ENCODE measurements around the gene FCRL5.

DNA sequence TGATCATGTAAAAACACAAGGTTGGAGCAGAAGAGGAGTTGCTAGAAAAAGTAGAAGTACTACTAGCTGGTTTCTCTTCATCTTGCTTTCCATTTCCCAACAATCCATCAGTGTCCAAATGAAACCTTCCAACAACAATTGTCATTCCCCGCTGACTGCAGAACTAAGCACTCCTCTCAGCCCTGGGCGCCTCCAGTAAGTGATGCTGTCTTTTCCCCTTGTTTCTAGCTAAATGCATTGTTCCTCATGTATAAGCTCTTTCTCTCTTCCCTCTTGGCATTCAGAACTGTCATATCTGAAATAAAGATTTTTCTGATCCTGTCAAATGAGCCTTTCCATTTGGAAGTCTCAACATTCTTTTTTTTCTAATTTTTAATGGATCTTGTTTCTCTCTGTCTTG is 68.7 kb downstream of the FCRL5 start:
- TF ChIP-seq, protein P1, sequence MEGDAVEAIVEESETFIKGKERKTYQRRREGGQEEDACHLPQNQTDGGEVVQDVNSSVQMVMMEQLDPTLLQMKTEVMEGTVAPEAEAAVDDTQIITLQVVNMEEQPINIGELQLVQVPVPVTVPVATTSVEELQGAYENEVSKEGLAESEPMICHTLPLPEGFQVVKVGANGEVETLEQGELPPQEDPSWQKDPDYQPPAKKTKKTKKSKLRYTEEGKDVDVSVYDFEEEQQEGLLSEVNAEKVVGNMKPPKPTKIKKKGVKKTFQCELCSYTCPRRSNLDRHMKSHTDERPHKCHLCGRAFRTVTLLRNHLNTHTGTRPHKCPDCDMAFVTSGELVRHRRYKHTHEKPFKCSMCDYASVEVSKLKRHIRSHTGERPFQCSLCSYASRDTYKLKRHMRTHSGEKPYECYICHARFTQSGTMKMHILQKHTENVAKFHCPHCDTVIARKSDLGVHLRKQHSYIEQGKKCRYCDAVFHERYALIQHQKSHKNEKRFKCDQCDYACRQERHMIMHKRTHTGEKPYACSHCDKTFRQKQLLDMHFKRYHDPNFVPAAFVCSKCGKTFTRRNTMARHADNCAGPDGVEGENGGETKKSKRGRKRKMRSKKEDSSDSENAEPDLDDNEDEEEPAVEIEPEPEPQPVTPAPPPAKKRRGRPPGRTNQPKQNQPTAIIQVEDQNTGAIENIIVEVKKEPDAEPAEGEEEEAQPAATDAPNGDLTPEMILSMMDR (IDR thresholded peaks at IDR 0.05): no peak
- TF ChIP-seq POLR2AphosphoS5 (IDR thresholded peaks at IDR 0.05): no peak
